8988T (cell line): Measurements from ENCODE around the gene GPC3.

Experiments
- DNase-seq: peaks from one replicate; pipeline ENCODE4 v3.0.0; 2011

The GPC3 gene

GRCh38 chrX:133881007-133881406, 104.4 kb downstream of the GPC3 start:
- no peak for DNase-seq

GRCh38 chrX:133880032-133880443, 105.4 kb downstream of the GPC3 start:
- no peak for DNase-seq

GRCh38 chrX:133878710-133879109, 106.7 kb downstream of the GPC3 start:
- DNase-seq, result no peak

- DNase-seq, result no peak
Measured at GRCh38 chrX:133876646-133877045, 108.7 kb downstream of the GPC3 start.

GRCh38 chrX:133869270-133869669, 116.1 kb downstream of the GPC3 start:
- no peak for DNase-seq

- DNase-seq, result no peak
Measured at GRCh38 chrX:133868682-133869081, 116.7 kb downstream of the GPC3 start.

- DNase-seq, result no peak
Measured at GRCh38 chrX:133868250-133868649, 117.1 kb downstream of the GPC3 start.

- no peak for DNase-seq
Measured at GRCh38 chrX:133865761-133866471, 119.5 kb downstream of the GPC3 start.

GRCh38 chrX:133864236-133864635, 121.2 kb downstream of the GPC3 start:
- DNase-seq, result no peak

GRCh38 chrX:133859860-133860259, 125.5 kb downstream of the GPC3 start:
- no peak for DNase-seq

GRCh38 chrX:133859336-133859735, 126.1 kb downstream of the GPC3 start:
- DNase-seq, result no peak

GRCh38 chrX:133857640-133858269, 127.6 kb downstream of the GPC3 start:
- DNase-seq, result no peak

GRCh38 chrX:133856819-133857218, 128.6 kb downstream of the GPC3 start:
- DNase-seq, result no peak

GRCh38 chrX:133854290-133854689, 131.1 kb downstream of the GPC3 start:
- DNase-seq, result no peak

GRCh38 chrX:133852837-133853356, 132.5 kb downstream of the GPC3 start:
- DNase-seq, result no peak

GRCh38 chrX:133852401-133852800, 133.0 kb downstream of the GPC3 start:
- DNase-seq, result no peak

- DNase-seq, result no peak
Measured at GRCh38 chrX:133850399-133850798, 135.0 kb downstream of the GPC3 start.

GRCh38 chrX:133849676-133850075, 135.7 kb downstream of the GPC3 start:
- DNase-seq, result no peak

GRCh38 chrX:133847340-133847994, 137.9 kb downstream of the GPC3 start:
- no peak for DNase-seq

- no peak for DNase-seq
Measured at GRCh38 chrX:133846311-133846710, 139.1 kb downstream of the GPC3 start.

- no peak for DNase-seq
Measured at GRCh38 chrX:133840415-133840814, 145.0 kb downstream of the GPC3 start.

GRCh38 chrX:133838761-133839676, 146.4 kb downstream of the GPC3 start:
- peak; percentile 12 for DNase-seq

- DNase-seq, result no peak
Measured at GRCh38 chrX:133837091-133837490, 148.3 kb downstream of the GPC3 start.
